Left lobe of liver (tissue), 2 donors: Measurements from ENCODE around the gene IGFL1. TPM values are rescaled to one million over a fixed set of nuclear protein-coding genes. Genes with fewer than 3 reads are reported as not detected.
A peak's percentile ranks its signal among the peaks of the same experiment; 100 is the strongest.
"Not testable (repeated sequence)": the region's sequence is repeated elsewhere in the genome, so short reads cannot be mapped to it uniquely, and the experiment has no call there.

ENCODE experiments used
- ATAC-seq: fragments of 200-7000 bp; cut with Tn5 transposase; one replicate; pipeline ENCODE4 v1.9.1; 2020; ENCODE audit warnings: mild to moderate bottlenecking, moderate library complexity
- DNase-seq: peaks from one replicate; pipeline ENCODE4 v3.0.0-alpha.2; 2020; ENCODE audit warnings: low spot score
- total RNA-seq: library from RNA; stranded (reverse); gene quantifications from one replicate; pipeline ENCODE4 v1.2.1, GENCODE V29; 2021
- donor health status: DM: no; HTN: no; CAD: no; lungs with moderate emphysema.
- donor health status: DM: no; HTN: yes; CAD: no.

IGFL1 gene
- total RNA-seq: not detected

- no peak for ATAC-seq
Measured at GRCh38 chr19:46229442-46229841, at the start of gene IGFL1. Gene IGFL1 (plus strand): TSS chr19:46229742. CDS start chr19:46229775, 33 bp downstream.

GRCh38 chr19:46180701-46181387, 48.7 kb upstream of the IGFL1 start:
- DNase-seq (no peak), ATAC-seq (no peak)

More at GRCh38 chr19:46229442-46229841, at the start of gene IGFL1:
- DNase-seq: no peak

- DNase-seq: no peak
- no peak for ATAC-seq
Measured at GRCh38 chr19:46181388-46181779, 48.2 kb upstream of the IGFL1 start.

- DNase-seq: no peak
- no peak for ATAC-seq
Measured at GRCh38 chr19:46182476-46182875, 47.1 kb upstream of the IGFL1 start.

- not testable (repeated sequence) for DNase-seq, ATAC-seq
Measured at GRCh38 chr19:46184775-46185710, 44.5 kb upstream of the IGFL1 start.

GRCh38 chr19:46186101-46186716, 43.3 kb upstream of the IGFL1 start:
- DNase-seq: no peak

GRCh38 chr19:46186717-46187101, 42.8 kb upstream of the IGFL1 start:
- DNase-seq: no peak
- no peak for ATAC-seq

More at GRCh38 chr19:46186101-46186716, 43.3 kb upstream of the IGFL1 start:
- no peak for ATAC-seq

GRCh38 chr19:46189971-46190888, 39.3 kb upstream of the IGFL1 start:
- peak; percentile 70 for ATAC-seq
- peak; percentile 84 for DNase-seq

- no peak for DNase-seq
- no peak for ATAC-seq
Measured at GRCh38 chr19:46191356-46191755, 38.2 kb upstream of the IGFL1 start.

- no peak for DNase-seq
- ATAC-seq: peak; percentile 5
Measured at GRCh38 chr19:46191972-46192371, 37.6 kb upstream of the IGFL1 start.

GRCh38 chr19:46192626-46192991, 36.9 kb upstream of the IGFL1 start:
- not testable (repeated sequence) for ATAC-seq

GRCh38 chr19:46192992-46193650, 36.4 kb upstream of the IGFL1 start:
- DNase-seq: peak; percentile 81

More at GRCh38 chr19:46192626-46192991, 36.9 kb upstream of the IGFL1 start:
- DNase-seq: not testable (repeated sequence)

GRCh38 chr19:46193678-46194077, 35.9 kb upstream of the IGFL1 start:
- DNase-seq (no peak), ATAC-seq (no peak)

More at GRCh38 chr19:46192992-46193650, 36.4 kb upstream of the IGFL1 start:
- peak; percentile 64 for ATAC-seq

- DNase-seq: no peak
- no peak for ATAC-seq
Measured at GRCh38 chr19:46195104-46195503, 34.4 kb upstream of the IGFL1 start.

GRCh38 chr19:46195919-46196318, 33.6 kb upstream of the IGFL1 start:
- DNase-seq, ATAC-seq: not testable (repeated sequence)

- DNase-seq (no peak), ATAC-seq (no peak)
Measured at GRCh38 chr19:46196410-46197124, 33.0 kb upstream of the IGFL1 start.

- DNase-seq (no peak), ATAC-seq (no peak)
Measured at GRCh38 chr19:46197314-46198070, 32.0 kb upstream of the IGFL1 start.

GRCh38 chr19:46198756-46199155, 30.8 kb upstream of the IGFL1 start:
- ATAC-seq: no peak
- DNase-seq: no peak
